ENCODE data around the gene MIEF1. TPM values are rescaled to one million over a fixed set of nuclear protein-coding genes. Genes with fewer than 3 reads are reported as not detected.

The MIEF1 gene
- total and polyA plus RNA-seq, 8 donors: 16.1 to 28.5 (median 25.4) TPM

DNA sequence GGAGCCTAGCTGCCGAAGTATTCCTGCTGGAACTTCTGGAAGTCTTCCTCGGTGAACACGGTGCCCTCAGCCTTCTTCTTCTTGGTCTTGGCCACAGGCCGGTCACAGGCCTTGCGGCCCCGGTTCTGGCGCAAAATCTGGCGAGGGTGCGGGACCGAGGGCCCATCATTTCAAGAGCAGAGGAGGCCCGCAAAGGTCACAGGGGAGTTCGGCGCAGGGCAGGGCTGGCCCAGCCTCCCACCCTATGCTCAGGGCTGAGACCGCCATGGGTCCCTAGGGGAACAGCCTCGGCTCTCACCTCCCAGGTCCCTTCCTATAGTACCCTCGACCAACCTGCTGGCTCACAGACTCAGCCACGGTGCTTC lies 27.4 kb downstream of the MIEF1 start:
- Histone ChIP-seq H3K9me3 (no peaks in the 10 kb centered on the region), H3K4me3 (peak overlapping the region in 1 of 2 donors; percentile 21), H3K27me3 (no peaks in the 10 kb centered on the region), H3K4me1 (peaks cover 34 to 83% of the 10 kb centered on the region in 2 donors), H3K27ac (peak overlapping the region in 1 of 2 donors; percentile 58), H3K36me3 (peaks cover 0 to 42% of the 10 kb centered on the region in 2 donors)
- peak in 1 of 2 donors; percentile 32 for TF ChIP-seq CTCF (IDR thresholded peaks at IDR 0.05)
- ATAC-seq (no peak), DNase-seq (no peak)
- intact Hi-C loops (cut with DNase I): loop anchor here in 1 of 2 donors (5.0 kb wide), 1 partner anchor 37 kb away; no protein-coding TSS in a partner anchor

DNA sequence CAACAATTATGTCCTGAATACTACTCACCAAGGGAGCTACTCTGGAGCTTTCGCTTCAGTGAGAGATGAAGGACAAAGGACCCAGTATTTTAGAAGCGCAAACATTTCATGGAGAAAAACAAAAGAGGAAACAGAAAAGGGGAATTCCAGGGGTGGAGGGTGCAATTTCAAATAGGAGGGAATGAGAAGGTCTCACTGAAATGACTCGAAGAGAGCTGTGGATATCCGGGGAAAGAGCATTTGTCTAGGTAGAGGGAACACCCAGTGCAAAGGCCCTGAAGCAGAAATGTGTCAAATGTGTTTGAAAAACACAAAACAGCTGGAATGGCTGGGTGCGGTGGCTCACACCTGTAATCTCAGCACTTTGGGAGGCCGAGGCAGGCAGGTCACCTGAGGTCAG lies 28.0 kb downstream of the MIEF1 start:
- H3K9me3 ChIP-seq: no peaks in the 10 kb centered on the region
- intact Hi-C loops (cut with DNase I): no loop called here
- peak overlapping the region in 1 of 2 donors; percentile 86 for H3K4me3 ChIP-seq
- TF ChIP-seq CTCF (IDR thresholded peaks at IDR 0.05): no peak
- peaks cover 0 to 35% of the 10 kb centered on the region in 2 donors for H3K36me3 ChIP-seq
- ATAC-seq: no peak
- H3K4me1 ChIP-seq: peaks cover 34 to 82% of the 10 kb centered on the region in 2 donors
- no peak for DNase-seq
- H3K27me3 ChIP-seq: no peaks in the 10 kb centered on the region
- peak overlapping the region in 1 of 2 donors; percentile 58 for H3K27ac ChIP-seq

- no peaks in the 10 kb centered on the region for H3K9me3 ChIP-seq
- H3K36me3 ChIP-seq: peaks cover 0 to 31% of the 10 kb centered on the region in 2 donors
- no peaks in the 10 kb centered on the region for H3K27me3 ChIP-seq
- H3K4me3 ChIP-seq: peak overlapping the region in 1 of 2 donors; percentile 86
- ATAC-seq (no peak), DNase-seq (no peak)
- TF ChIP-seq CTCF (IDR thresholded peaks at IDR 0.05): no peak
- intact Hi-C loops (cut with DNase I): no loop called here
- H3K27ac ChIP-seq: peak overlapping the region in 1 of 2 donors; percentile 23
- H3K4me1 ChIP-seq: peaks cover 34 to 75% of the 10 kb centered on the region in 2 donors
Measured at GRCh38 chr22:39530692-39531331, 28.7 kb downstream of the MIEF1 start.

DNA sequence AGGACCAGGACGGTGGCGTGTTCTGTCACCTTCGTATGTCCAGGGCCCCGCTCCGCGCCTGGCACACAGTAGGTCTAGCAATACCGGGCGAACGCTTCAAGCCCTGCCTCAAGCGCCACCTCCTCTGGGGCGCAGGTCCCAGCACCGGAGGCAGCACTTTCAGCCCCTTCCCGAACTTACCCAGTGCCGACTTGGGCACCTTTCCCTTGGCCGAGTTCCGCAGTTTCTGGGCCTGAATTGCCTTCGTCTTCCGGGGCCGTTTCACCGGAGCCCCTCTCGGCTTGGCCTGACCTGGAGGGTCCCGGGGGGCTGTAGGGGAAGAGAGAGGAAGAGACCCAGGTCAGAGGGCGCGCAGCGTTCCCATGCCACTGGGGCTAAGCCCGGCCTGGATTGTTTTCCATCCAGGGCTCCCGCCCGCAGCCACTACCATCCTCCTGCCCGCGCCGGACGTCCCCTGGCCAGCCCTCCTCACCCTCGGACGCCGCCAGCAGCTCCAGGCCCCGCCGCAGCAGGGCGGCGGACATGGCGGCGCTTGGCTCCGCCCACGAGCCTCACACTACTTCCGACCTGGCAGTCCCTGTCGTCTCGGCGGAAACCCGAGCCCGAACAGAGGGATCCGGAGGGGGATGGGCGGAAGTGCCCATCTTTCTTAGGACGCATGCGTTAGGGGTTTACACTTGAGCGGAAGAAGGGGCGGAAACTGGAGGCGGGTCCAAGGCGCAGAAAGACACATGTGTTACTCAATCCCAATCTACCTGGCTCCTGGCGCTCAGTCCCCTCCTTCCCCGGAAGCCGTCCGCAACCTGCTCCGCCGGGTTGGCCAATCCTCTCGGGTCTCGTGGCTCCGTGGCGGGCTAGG lies 30.4 kb downstream of the MIEF1 start, which contains the start of gene RPS19BP1:
TSS of gene RPS19BP1 (minus strand) at position 534 of the 859 bp plus-strand sequence. CDS start at position 524, 10 bp downstream.
- peak within 1 kb of the TSS; percentile 86 to 90 for H3K4me3 ChIP-seq
- TF ChIP-seq CTCF (IDR thresholded peaks at IDR 0.05): peak in 1 of 2 donors; percentile 14
- intact Hi-C loops (cut with DNase I): no loop called here
- H3K9me3 ChIP-seq: no peaks in the 10 kb centered on the region
- no peaks in the 10 kb centered on the region for H3K27me3 ChIP-seq
- H3K36me3 ChIP-seq: peaks cover 0 to 31% of the 10 kb centered on the region in 2 donors
- ATAC-seq (peak; percentile 89), DNase-seq (peak; percentile 98 to 100 (median 100))
- peaks cover 34 to 59% of the 10 kb centered on the region in 2 donors for H3K4me1 ChIP-seq
- H3K27ac ChIP-seq: peak within 1 kb of the TSS; percentile 89 to 93

DNA sequence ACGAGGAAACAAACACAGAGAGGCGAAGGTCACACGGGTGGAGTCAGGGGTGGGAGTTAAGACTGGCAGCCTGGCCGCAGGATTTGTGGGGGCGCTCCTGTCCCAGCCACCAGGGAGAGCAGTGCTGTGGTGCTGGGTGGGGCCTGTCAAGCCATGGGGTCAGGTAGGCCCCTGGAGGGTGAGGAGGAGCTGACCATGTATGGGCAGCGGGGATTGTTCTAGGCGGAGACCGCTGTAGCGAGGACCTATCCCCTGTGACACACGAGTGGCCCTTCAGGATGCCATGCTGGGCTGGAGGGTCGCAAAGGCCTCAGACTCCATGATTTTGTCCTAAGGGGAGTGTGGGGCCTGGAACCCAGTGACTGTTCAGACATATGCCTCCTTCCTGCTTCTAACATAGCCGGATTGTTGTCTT lies 32.0 kb downstream of the MIEF1 start:
- Histone ChIP-seq H3K4me1 (peaks cover 18 to 43% of the 10 kb centered on the region in 2 donors), H3K4me3 (no peak overlapping the region), H3K36me3 (peaks cover 0 to 18% of the 10 kb centered on the region in 2 donors), H3K27me3 (no peaks in the 10 kb centered on the region), H3K9me3 (no peaks in the 10 kb centered on the region), H3K27ac (no peak overlapping the region)
- DNase-seq (no peak), ATAC-seq (no peak)
- intact Hi-C loops (cut with DNase I): no loop called here
- no peak for TF ChIP-seq CTCF (IDR thresholded peaks at IDR 0.05)
